Duodenal mucosa (tissue), 2 donors: ENCODE results near the gene HLA-DRA.
"Not testable (repeated sequence)": the region's sequence is repeated elsewhere in the genome, so short reads cannot be mapped to it uniquely, and the experiment has no call there.

ENCODE experiments used
- H3K27ac ChIP-seq: one replicate; pipeline ENCODE4 v1.7.0; 2013; ENCODE audit warnings: low read depth, low read length
- H3K27me3 ChIP-seq, 2 donors: one replicate each; pipeline ENCODE4 v1.7.0; 2013; ENCODE audit warnings: low read length in 2 of 2, control low read depth in 1 of 2; ENCODE audit not compliant: insufficient read depth in 2 of 2, control insufficient read depth in 1 of 2
- H3K36me3 ChIP-seq, 2 donors: one replicate each; pipeline ENCODE4 v1.7.0; 2013; ENCODE audit warnings: low read length in 2 of 2, control low read depth in 1 of 2; ENCODE audit not compliant: insufficient read depth in 2 of 2, control insufficient read depth in 1 of 2
- H3K4me1 ChIP-seq, 2 donors: one replicate each; pipeline ENCODE4 v1.7.0; 2013; ENCODE audit warnings: low read length in 2 of 2, control low read depth in 1 of 2; ENCODE audit not compliant: insufficient read depth in 2 of 2, control insufficient read depth in 1 of 2
- H3K4me3 ChIP-seq, 2 donors: one replicate each; pipeline ENCODE4 v1.7.0; 2013; ENCODE audit warnings: low read length in 2 of 2, low read depth in 1 of 2
- H3K9ac ChIP-seq, 2 donors: one replicate each; pipeline ENCODE4 v1.7.0; 2013; ENCODE audit warnings: low read length in 2 of 2, low read depth in 1 of 2
- H3K9me3 ChIP-seq, 2 donors: one replicate each; pipeline ENCODE4 v1.7.0; 2013; ENCODE audit warnings: low read length in 2 of 2, control low read depth in 1 of 2; ENCODE audit not compliant: control insufficient read depth in 1 of 2

The HLA-DRA gene

DNA sequence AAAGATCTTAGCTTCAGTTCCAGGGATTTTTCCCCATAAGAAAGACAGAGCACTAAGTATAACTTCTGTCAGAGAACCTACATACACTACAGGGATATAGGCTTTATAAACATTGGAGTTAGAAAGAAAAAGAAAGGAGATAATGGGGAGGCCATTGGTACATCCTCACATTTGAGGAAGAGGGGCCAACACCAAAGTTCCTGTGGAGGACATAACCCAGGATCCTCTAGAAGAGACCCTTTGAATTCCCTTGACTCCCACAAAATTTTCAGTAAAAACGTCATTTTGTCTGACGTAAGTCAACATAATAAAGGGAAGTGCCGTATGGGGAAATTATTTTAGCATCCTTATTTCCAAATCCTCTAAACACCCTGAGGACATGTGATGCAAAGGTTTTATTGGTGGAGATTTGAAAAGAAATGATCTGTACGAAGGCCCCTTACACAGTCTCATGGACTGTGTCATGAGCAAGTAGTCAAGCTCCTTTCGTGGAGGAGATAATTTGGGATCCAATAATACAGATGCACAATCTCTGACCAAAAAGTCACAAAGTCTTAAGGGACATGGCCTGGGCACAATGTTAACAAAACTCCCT, 33.2 kb downstream of the HLA-DRA start:
- H3K9me3 ChIP-seq = no peaks in the 10 kb centered on the region
- H3K4me1 ChIP-seq = peaks cover 5 to 10% of the 10 kb centered on the region in 2 donors
- H3K9ac ChIP-seq = no peak overlapping the region
- no peaks in the 10 kb centered on the region for H3K36me3 ChIP-seq
- H3K27me3 ChIP-seq = no peaks in the 10 kb centered on the region
- no peak overlapping the region for H3K4me3 ChIP-seq
- H3K27ac ChIP-seq = peak overlapping the region; percentile 43

DNA sequence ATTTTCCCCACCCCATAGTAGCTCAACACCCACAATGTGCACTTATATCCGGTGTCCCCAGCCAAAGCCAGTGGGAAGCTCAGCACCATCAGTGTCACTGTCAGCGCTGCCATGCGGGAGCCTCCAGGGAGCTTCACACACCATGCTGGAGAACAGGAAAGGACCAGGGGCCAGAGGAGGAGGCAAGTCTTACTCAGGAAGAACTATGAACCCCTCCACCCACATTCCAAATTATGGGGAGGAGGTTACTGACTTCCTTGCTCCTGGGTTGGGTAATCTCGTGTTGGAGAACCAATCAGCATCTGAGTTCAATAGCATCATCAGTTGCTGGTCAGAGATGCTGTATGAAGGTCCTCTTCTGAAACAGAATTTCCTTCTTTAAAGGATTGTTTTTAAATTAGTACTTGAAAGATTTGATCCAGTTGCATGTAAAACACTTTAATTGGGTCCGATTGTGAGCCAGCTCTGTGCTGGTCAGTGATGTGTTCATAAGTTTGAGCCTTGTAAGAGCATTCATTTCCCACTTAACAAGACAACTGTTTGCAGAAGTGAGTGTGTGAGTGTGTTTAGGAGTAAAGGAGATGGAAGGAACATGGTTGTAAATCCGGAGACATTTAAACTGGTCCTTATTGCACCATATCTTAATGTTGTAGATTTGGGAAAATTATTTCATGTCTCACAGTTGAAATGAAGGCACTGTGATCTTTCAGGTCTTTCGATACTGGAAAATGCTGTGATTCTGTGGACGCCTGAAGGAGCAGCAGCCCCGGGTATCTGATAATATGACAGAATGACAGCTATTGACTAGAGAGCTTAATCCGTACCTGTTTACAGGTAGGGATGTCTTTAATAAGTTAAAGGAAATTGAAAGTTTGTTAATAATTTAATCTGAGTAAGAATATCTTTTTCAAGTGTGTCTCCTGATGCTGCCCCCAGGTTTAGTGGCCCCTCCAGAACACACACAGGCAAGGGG, 34.0 kb downstream of the HLA-DRA start:
- H3K27ac ChIP-seq = peak overlapping the region; percentile 61
- H3K9me3 ChIP-seq, H3K4me3 ChIP-seq, H3K4me1 ChIP-seq, H3K9ac ChIP-seq, H3K36me3 ChIP-seq, H3K27me3 ChIP-seq: not testable (repeated sequence)

DNA sequence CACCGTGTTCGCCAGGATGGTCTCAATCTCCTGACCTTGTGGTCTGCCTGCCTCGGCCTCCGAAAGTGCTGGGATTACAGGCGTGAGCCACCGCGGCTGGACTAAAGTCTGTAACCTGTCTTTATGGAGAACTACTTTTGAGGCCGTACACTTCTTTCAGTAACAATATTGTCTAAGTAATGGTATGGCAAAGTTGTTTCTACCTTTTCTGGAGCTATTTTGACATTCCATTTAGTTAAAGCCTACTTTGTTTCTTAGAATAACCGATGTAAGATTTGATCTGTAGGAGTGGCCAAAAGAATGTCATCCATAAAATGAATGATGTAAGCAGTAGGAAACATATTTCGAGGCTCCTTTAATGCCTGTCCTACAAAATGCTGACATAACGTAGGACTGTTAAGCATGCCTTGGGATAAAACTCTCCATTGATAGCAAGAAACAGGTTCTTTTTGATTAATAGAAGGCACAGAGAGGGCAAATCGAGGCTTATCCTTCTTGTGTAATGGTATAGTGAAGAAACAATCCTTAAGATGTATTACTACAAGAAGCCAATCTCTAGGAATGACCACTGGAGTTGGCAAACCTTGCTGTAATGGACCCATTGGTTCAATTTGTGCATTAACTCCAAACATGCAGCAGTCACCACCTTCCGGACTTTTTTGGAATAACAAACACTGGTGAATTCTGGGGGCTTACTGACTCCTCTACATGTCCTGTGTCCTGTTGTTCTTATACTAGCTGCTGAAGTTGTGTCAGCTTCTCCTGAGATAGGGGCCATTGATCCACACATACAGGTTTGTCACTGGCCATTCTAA, 35.9 kb downstream of the HLA-DRA start:
- no peaks in the 10 kb centered on the region for H3K9me3 ChIP-seq
- H3K4me1 ChIP-seq = peaks cover 5 to 10% of the 10 kb centered on the region in 2 donors

DNA sequence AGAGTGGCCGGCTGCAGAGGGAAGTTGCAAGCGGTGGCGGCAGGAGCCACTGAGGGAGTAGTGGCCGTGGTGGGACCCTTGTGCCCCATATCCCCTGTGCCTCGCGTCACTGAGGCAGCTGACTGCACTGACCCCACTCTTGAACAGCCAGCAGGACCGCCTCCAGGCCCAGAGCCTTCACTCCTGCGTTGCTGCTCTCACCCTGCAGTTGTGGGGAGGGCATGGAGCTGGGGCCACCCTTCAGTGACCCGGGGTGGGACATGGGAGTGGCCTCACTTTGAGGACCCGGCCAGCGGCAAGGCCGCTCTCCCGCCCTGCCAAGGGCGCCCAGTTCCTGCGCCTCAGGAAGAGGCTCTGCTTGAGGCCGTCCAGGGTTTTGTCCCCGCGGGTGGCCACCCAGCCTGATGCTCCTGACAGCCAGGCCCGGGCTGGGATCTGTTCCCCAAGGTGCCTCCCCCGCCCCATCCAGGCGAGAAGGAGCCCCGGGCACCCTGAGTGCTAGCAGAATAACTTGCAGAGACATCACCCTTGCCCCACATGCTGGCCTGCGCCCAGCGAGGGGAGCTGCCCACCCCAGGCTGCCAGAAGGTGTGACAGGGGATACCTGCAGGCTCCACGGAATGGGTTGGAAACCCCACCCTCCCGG, 44.4 kb downstream of the HLA-DRA start:
- Histone ChIP-seq H3K4me1 (no peaks in the 10 kb centered on the region), H3K27me3 (no peaks in the 10 kb centered on the region), H3K4me3 (no peak overlapping the region), H3K9ac (no peak overlapping the region), H3K36me3 (no peaks in the 10 kb centered on the region), H3K9me3 (no peaks in the 10 kb centered on the region), H3K27ac (no peak overlapping the region)

More for the DNA sequence above, 35.9 kb downstream of the HLA-DRA start:
- Histone ChIP-seq H3K36me3 (no peaks in the 10 kb centered on the region), H3K9ac (no peak overlapping the region), H3K27ac (no peak overlapping the region), H3K4me3 (no peak overlapping the region), H3K27me3 (no peaks in the 10 kb centered on the region)

DNA sequence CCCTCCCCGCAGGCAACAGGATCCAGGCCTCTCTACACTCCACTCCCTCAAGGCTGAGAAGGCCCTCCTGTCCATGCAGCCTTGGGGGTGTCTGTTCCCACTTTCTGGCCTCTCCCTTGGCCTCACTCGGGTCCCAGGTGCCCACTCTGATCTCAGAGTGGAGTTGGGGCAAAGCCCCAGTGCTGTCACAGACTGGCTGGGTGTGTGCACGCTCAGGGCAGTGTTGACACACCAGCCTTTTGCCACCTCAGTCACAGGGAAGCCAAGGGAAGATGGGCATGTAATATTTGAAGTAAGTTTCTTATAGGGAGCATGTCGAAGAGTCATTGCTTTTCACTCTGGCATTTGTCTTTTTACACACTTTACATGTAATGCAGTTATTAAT, 44.9 kb downstream of the HLA-DRA start:
- no peaks in the 10 kb centered on the region for H3K36me3 ChIP-seq
- no peaks in the 10 kb centered on the region for H3K4me1 ChIP-seq
- H3K4me3 ChIP-seq = no peak overlapping the region
- no peak overlapping the region for H3K9ac ChIP-seq
- no peaks in the 10 kb centered on the region for H3K9me3 ChIP-seq
- H3K27me3 ChIP-seq = no peaks in the 10 kb centered on the region
- no peak overlapping the region for H3K27ac ChIP-seq

DNA sequence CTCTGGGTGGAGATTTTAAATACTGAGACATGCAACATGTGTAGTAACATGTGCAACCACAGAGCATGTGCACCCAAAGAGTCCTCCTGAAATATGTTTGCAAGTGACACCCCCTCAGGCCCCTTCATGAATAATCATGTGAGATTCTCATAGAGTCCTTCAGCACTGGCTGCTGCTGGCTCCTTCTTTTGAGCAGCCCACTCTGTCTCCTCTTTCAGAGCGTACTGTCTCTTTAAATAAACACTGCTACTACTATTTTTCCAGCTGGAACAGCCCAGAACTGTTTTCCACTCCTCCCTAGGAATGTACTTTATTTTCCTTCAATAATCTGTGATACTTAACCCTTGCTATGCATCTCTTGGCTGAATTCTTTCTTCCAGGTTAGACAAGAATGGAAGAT, 48.4 kb downstream of the HLA-DRA start:
- Histone ChIP-seq H3K9me3 (no peaks in the 10 kb centered on the region), H3K9ac (no peak overlapping the region)

DNA sequence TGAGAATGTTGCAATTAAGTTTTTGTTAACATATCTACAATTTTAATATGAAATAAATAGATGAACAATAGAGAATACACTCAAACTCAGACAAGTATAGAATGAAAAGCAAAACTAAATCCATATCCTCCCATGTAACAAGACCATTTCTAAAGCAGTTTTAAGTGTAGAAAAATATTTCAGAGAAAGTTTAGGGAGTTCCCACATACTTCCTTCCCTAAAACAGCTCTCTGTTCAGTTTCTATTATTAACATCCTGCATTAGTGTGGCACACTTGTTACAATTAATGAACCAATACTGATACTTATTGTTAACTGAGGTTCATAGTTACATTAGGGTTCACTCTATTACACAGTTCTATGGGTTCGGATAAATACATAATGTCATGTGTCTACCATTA, 52.0 kb downstream of the HLA-DRA start:
- H3K9me3 ChIP-seq = no peaks in the 10 kb centered on the region
- no peak overlapping the region for H3K9ac ChIP-seq
- no peak overlapping the region for H3K4me3 ChIP-seq
- no peak overlapping the region for H3K27ac ChIP-seq
- H3K36me3 ChIP-seq = no peaks in the 10 kb centered on the region
- no peaks in the 10 kb centered on the region for H3K4me1 ChIP-seq
- no peaks in the 10 kb centered on the region for H3K27me3 ChIP-seq

More for the DNA sequence above, 48.4 kb downstream of the HLA-DRA start:
- Histone ChIP-seq H3K36me3 (no peaks in the 10 kb centered on the region), H3K4me1 (no peaks in the 10 kb centered on the region), H3K4me3 (no peak overlapping the region), H3K27ac (no peak overlapping the region), H3K27me3 (no peaks in the 10 kb centered on the region)

DNA sequence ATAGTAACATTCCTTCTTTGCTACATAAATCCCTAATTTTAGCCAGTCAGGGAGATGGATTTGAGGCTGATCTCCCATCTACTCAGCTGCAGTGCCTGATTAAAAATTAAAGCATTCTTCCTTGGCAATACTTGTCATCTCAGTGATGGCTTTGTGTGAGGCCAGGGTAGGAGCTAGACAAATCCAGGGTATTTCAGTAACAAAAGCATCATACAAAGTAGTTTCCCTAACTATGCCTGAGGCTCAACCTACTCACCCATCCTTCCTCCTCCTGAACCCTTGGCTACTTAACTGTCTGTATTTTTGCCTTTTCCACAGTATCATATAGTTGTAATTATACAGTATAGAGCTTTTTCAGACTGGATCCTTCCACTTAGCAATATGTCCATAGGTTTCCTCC, 52.7 kb downstream of the HLA-DRA start:
- Histone ChIP-seq H3K27ac (no peak overlapping the region), H3K4me1 (no peaks in the 10 kb centered on the region), H3K9me3 (no peaks in the 10 kb centered on the region)

More for the DNA sequence above, 52.7 kb downstream of the HLA-DRA start:
- no peak overlapping the region for H3K4me3 ChIP-seq
- no peak overlapping the region for H3K9ac ChIP-seq
- no peaks in the 10 kb centered on the region for H3K27me3 ChIP-seq
- H3K36me3 ChIP-seq = no peaks in the 10 kb centered on the region
